HG02938 (cell line): ENCODE measurements around the gene ODF4.

Source experiments
- ATAC-seq: cut with Tn5 transposase; IDR thresholded peaks from one replicate; pipeline ENCODE4 v1.9.1; 2021; ENCODE audit warnings: mild to moderate bottlenecking, moderate library complexity; ENCODE audit not compliant: unreplicated experiment

Gene ODF4

GRCh38 chr17:8339540-8339939, at the start of gene ODF4:
Gene ODF4 (plus strand): TSS chr17:8339840. CDS start chr17:8340052, 212 bp downstream.
- ATAC-seq, result no peak

- no peak for ATAC-seq
Observed at GRCh38 chr17:8290043-8290442, 49.6 kb upstream of the ODF4 start.

- no peak for ATAC-seq
Observed at GRCh38 chr17:8292639-8293395, 46.8 kb upstream of the ODF4 start.

GRCh38 chr17:8294361-8294760, 45.3 kb upstream of the ODF4 start:
- no peak for ATAC-seq

- ATAC-seq, result no peak
Observed at GRCh38 chr17:8294814-8295316, 44.8 kb upstream of the ODF4 start.

GRCh38 chr17:8300226-8300625, 39.4 kb upstream of the ODF4 start:
- no peak for ATAC-seq

GRCh38 chr17:8300627-8301242, 38.9 kb upstream of the ODF4 start:
- ATAC-seq, result no peak

GRCh38 chr17:8310601-8311123, 29.0 kb upstream of the ODF4 start:
- ATAC-seq, result no peak

GRCh38 chr17:8311131-8311790, 28.4 kb upstream of the ODF4 start:
- ATAC-seq, result no peak

- no peak for ATAC-seq
Observed at GRCh38 chr17:8312251-8312650, 27.4 kb upstream of the ODF4 start.

- no peak for ATAC-seq
Observed at GRCh38 chr17:8312726-8313600, 26.7 kb upstream of the ODF4 start.

GRCh38 chr17:8314797-8315763, 24.6 kb upstream of the ODF4 start:
- ATAC-seq, result no peak

GRCh38 chr17:8315764-8316217, 23.8 kb upstream of the ODF4 start:
- ATAC-seq, result no peak

GRCh38 chr17:8318010-8318935, 21.4 kb upstream of the ODF4 start:
- ATAC-seq, result no peak

GRCh38 chr17:8320262-8320661, 19.4 kb upstream of the ODF4 start:
- ATAC-seq, result no peak

- no peak for ATAC-seq
Observed at GRCh38 chr17:8320990-8321389, 18.6 kb upstream of the ODF4 start.

- no peak for ATAC-seq
Observed at GRCh38 chr17:8322061-8322460, 17.6 kb upstream of the ODF4 start.

- no peak for ATAC-seq
Observed at GRCh38 chr17:8324132-8324531, 15.5 kb upstream of the ODF4 start.
